ENCODE data around the gene RAD51.

Gene RAD51

GRCh38 chr15:40756938-40757337 is 62.0 kb downstream of the RAD51 start:
- TF ChIP-seq, protein P1, sequence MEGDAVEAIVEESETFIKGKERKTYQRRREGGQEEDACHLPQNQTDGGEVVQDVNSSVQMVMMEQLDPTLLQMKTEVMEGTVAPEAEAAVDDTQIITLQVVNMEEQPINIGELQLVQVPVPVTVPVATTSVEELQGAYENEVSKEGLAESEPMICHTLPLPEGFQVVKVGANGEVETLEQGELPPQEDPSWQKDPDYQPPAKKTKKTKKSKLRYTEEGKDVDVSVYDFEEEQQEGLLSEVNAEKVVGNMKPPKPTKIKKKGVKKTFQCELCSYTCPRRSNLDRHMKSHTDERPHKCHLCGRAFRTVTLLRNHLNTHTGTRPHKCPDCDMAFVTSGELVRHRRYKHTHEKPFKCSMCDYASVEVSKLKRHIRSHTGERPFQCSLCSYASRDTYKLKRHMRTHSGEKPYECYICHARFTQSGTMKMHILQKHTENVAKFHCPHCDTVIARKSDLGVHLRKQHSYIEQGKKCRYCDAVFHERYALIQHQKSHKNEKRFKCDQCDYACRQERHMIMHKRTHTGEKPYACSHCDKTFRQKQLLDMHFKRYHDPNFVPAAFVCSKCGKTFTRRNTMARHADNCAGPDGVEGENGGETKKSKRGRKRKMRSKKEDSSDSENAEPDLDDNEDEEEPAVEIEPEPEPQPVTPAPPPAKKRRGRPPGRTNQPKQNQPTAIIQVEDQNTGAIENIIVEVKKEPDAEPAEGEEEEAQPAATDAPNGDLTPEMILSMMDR (IDR thresholded peaks at IDR 0.05; ENCODE audit: low read depth, low read length, missing control alignments) = no peak
- DNase-seq (ENCODE audit: extremely low read depth, low read depth) = no peak
- H3K4me3 ChIP-seq (replicated peaks; ENCODE audit: low read depth, low read length) = no peak overlapping the region

DNA sequence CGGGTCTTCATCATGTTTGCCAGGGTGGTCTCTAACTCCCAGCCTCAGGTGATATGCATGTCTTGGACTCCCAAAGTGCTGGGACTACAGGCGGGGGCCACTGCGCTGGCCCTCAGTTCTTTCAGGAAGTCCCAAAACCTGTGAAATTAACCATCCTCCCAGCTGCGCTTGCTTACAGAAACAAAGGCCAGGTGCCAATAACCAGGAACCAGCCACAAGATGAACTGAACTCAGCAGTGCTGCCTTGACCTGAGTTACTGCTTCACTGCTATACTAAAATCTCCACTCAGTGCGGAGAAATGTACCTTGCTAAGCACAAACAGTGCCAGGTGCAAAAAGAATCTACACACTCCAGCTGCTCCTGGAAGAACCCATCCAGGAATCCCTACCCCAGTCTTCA is 65.0 kb downstream of the RAD51 start:
- DNase-seq (ENCODE audit: extremely low read depth, low read depth) = no peak
- TF ChIP-seq, protein P1 (IDR thresholded peaks at IDR 0.05; ENCODE audit: low read depth, low read length, missing control alignments) = no peak
- H3K4me3 ChIP-seq (replicated peaks; ENCODE audit: low read depth, low read length) = no peak overlapping the region

- TF ChIP-seq, protein P1 (IDR thresholded peaks at IDR 0.05; ENCODE audit: low read depth, low read length, missing control alignments) = no peak
Measured at GRCh38 chr15:40762919-40763800, 68.2 kb downstream of the RAD51 start.

GRCh38 chr15:40763801-40764628 is 69.0 kb downstream of the RAD51 start, which contains the start of gene GCHFR:
TSS of gene GCHFR (plus strand) at chr15:40764068. CDS start at chr15:40764181, 113 bp downstream.
- H3K4me3 ChIP-seq (replicated peaks; ENCODE audit: low read depth, low read length) = peak within 1 kb of the TSS; percentile 46
- DNase-seq (ENCODE audit: extremely low read depth, low read depth) = no peak
- TF ChIP-seq, protein P1 (IDR thresholded peaks at IDR 0.05; ENCODE audit: low read depth, low read length, missing control alignments) = peak; percentile 8

More at GRCh38 chr15:40762919-40763800, 68.2 kb downstream of the RAD51 start:
- peak overlapping the region; percentile 46 for H3K4me3 ChIP-seq (replicated peaks; ENCODE audit: low read depth, low read length)
- DNase-seq (ENCODE audit: extremely low read depth, low read depth) = no peak

DNA sequence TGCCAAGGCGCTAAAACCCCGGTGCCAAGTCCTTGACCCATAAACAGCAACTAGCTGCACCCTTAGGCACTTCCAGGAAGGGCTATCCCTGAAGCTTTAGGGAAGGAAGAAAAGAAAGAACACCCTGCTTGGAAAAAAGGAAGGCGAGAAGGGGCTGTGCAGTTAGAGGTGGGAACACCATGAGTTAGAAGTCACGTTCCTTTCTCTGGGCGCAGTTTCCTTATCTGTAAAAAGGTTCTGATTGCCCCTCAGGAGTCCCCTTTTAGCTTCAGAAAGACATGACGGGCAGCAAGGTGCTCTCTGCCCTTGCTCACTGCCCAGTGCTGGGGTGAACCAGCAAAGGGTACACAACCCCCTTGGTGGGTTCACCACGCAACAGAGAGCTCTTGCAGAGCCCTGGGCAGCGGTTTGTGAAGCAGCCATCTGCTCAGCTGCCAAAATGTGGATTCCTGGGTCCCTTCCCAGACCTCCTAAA is 69.7 kb downstream of the RAD51 start:
- H3K4me3 ChIP-seq (replicated peaks; ENCODE audit: low read depth, low read length) = peak overlapping the region; percentile 46
- DNase-seq (ENCODE audit: extremely low read depth, low read depth) = no peak
- TF ChIP-seq, protein P1 (IDR thresholded peaks at IDR 0.05; ENCODE audit: low read depth, low read length, missing control alignments) = no peak

- H3K4me3 ChIP-seq (replicated peaks; ENCODE audit: low read depth, low read length) = no peak overlapping the region
- TF ChIP-seq, protein P1 (IDR thresholded peaks at IDR 0.05; ENCODE audit: low read depth, low read length, missing control alignments) = no peak
- DNase-seq (ENCODE audit: extremely low read depth, low read depth) = no peak
Measured at GRCh38 chr15:40766194-40766815, 71.3 kb downstream of the RAD51 start.
